SH-SY5Y (cell line): Measurements from ENCODE around the gene MCEMP1.

Experiments used
- GATA2 ChIP-seq: IDR thresholded peaks from 2 replicates; pipeline ENCODE4 v1.6.1; 2011; ENCODE audit warnings: mild to moderate bottlenecking, low read depth, low read length
- GATA3 ChIP-seq: IDR thresholded peaks from 2 replicates; pipeline ENCODE4 v1.6.1; 2011; ENCODE audit warnings: low read depth, mild to moderate bottlenecking, low read length, moderate library complexity

Gene MCEMP1

DNA sequence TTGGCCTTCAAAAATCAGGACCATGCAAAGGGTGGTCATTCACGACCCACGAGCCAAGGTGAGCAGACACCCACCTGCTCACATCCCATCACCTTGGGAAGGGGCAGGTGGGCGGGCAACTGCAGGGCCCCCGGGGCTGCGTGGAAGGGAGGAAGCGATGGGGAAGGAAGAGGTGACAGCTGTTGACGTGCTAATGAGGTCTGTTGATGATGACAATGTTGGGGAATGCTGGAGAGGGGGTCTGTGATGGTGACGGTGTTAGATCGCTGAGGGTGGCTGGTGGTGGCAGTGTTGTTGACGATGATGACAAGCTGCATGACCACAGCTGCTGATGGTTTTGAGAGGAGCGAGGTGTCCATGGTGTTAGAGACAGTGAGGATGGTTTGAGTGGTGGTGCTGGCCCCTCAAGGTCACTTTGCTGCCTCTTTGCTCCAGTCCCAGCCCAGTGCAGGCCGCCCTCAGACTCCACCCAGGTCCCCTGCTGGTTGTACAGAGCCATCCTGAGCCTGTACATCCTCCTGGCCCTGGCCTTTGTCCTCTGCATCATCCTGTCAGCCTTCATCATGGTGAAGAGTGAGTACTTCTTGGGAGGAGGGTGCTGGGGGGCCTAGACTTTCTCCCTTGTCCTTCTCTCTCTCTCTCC, 900 bp downstream of the MCEMP1 start:
- no peak for TF ChIP-seq GATA2

DNA sequence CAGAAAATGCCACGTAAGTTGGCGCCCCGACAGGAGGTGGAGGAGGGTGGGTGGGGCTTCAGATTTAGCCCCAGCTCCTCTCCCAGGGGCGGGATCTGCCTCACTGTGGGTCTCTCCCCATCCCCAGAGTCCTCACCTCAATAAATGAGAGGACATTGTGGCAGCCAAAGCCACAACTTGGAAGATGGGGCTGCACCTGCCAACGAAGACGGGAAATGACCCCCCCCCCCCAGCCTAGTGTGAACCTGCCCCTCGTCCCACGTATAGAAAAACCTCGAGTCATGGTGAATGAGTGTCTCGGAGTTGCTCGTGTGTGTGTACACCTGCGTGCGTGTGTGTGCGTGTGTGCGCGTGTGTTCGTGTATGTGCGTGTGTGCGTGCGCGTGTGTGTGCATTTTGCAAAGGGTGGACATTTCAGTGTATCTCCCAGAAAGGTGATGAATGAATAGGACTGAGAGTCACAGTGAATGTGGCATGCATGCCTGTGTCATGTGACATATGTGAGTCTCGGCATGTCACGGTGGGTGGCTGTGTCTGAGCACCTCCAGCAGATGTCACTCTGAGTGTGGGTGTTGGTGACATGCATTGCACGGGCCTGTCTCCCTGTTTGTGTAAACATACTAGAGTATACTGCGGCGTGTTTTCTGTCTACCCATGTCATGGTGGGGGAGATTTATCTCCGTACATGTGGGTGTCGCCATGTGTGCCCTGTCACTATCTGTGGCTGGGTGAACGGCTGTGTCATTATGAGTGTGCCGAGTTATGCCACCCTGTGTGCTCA, 2.3 kb downstream of the MCEMP1 start:
- TF ChIP-seq GATA3 (no peak), GATA2 (no peak)

DNA sequence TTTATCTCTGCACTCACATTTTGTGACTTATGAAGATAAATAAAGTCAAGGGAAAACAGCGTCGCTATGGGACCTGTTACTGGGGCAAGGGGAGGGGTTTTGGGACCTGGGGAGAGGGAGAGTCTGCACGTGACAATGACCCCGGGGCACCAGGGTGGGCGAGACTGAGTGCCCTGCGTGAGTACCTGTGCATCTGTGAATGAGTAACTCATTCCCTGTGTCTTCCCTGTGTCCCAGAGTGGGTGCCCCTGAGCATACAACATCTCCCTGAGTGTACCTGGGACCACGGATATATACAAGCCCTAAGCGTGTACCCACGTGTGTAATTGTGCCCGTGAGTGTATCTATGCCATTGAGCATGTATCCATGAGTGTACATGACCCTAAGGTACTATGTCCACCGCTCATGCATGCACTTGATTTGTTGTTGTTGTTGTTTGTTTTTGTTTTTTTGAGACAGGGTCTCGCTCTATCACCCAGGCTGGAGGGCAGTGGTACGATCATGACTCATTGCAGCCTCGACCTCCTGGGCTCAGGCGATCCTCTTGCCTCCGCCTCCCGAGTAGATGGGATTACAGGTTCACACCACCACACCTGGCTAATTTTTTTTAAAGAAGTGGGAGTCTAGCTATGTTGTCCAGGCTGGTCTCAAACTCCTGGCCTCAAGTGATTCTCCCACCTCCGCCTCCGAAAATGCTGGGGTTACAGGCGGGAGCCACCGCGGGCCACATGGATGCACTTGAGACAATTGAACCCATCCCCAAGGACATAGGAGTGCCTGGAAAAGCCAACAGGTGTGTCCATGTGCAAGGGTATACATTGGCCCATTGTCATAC, 3.1 kb downstream of the MCEMP1 start:
- TF ChIP-seq GATA3: no peak
- TF ChIP-seq GATA2: no peak

- TF ChIP-seq GATA2 (no peak), GATA3 (no peak)
Observed at GRCh38 chr19:7680606-7681339, 3.9 kb downstream of the MCEMP1 start, which contains the start of gene TRAPPC5. TRAPPC5 (plus strand) TSS chr19:7680833; CDS start chr19:7682254, 1,421 bp downstream.

- TF ChIP-seq GATA3: no peak
- TF ChIP-seq GATA2: no peak
Observed at GRCh38 chr19:7681340-7682174, 4.7 kb downstream of the MCEMP1 start.

GRCh38 chr19:7682175-7682855, 5.4 kb downstream of the MCEMP1 start:
- TF ChIP-seq GATA3 (no peak), GATA2 (no peak)

DNA sequence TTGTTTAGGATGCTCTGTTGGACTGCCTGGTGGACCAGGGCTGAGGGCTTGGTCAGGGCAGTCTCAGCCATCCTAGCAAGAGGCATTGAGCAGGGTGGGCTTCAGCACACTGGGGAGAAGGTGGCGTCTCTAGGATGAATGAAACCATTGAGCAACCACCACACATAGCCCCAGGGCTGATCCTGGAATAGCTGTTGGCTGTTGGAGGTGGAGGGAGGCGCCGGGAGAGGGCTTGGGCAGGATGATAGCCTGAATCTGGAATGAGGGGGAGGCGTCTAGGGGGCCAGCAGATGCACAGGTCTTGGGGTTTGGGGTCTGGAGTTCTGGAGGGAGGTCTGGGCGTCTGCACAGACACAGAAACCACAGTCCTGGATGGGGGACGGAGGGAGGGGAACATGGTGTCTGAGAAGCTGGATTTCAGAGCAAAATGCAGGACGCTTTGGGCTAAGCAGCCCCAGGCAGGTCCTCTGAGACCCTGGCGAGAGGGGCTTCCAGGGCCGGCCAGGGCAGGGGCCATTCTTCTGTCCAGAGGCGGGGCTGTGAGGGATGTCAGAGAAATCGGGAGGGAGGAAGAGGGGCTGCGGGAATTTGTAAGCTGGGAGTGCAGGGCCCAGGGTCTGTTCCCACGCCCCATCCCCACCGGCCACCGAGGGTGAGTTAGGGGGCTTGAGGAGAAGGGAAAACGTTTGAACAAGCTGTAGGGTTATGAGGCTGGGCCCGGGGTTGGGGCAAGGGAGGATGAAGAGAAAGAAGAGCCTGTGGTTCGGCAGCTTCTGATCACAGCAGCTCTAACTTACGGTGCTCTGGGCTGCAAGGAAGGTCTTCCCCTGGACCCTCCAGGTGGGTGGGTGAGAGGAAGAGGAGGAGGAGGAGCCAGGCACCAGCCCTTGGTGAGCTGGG, 8.9 kb downstream of the MCEMP1 start:
- no peak for TF ChIP-seq GATA3
- no peak for TF ChIP-seq GATA2

DNA sequence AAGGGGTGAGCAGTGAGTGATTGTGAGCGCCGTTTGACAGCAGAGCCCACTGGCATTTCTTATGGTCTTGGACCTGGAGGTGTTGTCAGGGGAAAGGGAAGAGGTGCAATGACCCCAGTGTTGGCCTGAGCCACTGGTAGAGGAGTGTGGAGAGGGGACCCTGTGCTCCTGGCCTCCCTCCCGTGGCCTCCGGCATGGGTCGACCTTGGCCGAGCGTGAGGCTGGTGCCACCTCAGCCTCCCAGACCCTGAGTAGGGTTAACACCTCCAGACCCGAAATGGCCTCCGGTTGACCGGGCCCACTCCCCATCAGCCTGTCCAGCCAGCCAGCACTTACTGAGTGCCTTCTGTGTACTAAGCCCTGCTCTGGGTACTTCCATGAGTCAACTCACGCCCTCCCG, 10.3 kb downstream of the MCEMP1 start:
- no peak for TF ChIP-seq GATA3

- TF ChIP-seq GATA3 (no peak), GATA2 (no peak)
Observed at GRCh38 chr19:7689165-7689564, 12.3 kb downstream of the MCEMP1 start.

GRCh38 chr19:7690779-7691258, 13.9 kb downstream of the MCEMP1 start:
- TF ChIP-seq GATA2: no peak
- no peak for TF ChIP-seq GATA3

GRCh38 chr19:7691497-7691896, 14.6 kb downstream of the MCEMP1 start:
- TF ChIP-seq GATA3 (no peak), GATA2 (no peak)
